ENCODE measurements around the gene PPFIA2.

The PPFIA2 gene

DNA sequence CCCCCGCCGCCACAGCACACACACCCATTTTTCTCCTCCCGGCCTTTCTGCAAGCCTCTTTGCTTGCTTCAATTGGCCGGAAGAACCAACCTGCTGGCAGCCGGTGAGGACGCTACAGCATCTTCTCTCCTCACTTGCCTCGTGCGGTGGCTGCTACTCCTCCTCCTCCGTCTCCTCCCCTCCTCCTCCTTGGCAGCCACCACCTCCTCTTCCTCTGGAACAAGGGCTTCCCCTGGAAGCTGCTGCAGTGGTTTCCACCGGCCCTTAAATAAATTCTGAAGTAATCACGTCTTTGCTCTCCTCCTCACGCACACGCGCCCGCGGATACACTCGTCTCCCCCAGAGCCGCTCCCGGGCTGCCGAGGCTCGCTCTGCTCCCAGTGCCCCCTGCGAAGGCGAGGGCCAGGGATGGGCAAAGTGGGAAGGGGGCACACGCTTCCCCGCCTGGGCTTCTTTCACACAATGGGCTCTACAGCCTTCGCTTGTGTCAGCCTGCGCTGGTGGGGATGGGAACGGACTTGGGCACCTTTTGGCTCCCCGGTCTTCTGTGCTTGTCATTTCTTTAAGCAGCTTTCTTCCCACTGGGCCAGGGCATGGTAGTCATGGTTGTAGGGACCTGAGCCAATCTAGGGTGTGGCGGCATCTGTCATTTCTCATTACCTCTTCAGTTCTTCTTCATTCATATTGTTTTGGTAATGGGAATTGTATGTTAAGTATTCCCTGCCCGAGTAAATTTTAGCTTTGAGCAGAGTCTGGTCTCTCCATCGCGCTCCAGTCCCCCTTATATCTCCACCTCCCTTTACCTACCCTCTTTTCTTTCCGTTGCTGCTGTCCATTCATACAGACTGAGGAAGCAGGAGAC lies at the start of gene PPFIA2:
TSS of gene PPFIA2 (minus strand) at position 161 of the 862 bp plus-strand sequence.
- DNase-seq: peak; percentile 56

DNA sequence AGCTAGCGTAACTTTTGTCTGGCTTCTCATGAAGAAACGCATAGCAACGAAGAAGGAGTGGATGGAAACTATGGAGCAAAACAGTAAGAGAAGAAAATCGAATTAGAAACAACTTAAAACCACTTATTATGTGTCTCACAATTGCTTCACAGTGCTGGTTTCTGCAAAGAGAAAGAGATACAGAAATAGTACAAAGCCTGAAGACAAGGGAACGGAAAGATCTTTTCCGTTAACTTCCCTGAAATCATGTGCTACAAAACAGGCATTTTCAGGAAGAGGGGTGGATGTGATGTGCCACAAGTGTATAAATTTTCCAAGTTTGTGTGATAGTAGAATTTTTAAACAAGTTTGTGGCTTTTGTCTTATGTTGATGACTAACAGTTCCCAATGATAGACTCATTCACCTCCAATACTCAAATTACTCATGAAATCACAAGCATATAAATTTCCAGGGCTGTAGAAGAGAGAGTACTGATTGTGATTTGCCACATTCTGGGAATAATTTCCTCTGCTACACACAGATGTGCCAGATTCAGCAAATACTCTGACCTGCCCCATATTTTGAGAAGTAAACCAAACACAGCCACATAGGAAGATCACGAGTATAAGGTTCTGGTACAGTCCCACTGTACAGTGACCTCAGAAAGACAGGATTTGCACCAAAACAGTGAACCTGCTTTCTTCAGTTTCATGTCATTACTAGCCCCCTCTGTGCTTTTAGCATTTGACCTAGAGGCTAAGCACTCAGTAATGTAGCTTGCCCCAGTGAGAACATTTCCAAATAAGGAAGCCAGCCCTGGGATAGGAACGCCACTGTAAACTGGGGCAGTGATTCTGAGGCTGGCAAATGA lies 41.4 kb upstream of the PPFIA2 start:
- no peak for DNase-seq

DNA sequence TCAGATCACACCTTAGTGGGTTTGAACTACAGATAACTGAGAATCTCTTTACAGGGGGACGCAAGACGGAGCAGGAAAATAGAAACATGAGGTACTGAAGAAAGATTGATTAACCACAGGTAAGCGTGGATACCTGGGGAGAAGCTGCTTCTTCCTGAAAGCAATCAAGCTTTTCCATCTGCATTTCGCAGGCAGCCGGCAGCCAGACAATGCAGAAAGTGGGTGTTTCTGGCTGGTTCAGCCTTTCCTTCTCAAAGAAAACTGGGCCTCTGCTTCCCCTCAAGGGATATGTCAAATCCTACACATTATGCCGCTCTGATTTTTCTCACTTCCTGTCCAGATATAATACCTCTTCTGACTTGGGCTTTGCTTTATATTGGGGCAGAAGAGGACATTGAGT lies 39.1 kb upstream of the PPFIA2 start:
- DNase-seq: no peak

DNA sequence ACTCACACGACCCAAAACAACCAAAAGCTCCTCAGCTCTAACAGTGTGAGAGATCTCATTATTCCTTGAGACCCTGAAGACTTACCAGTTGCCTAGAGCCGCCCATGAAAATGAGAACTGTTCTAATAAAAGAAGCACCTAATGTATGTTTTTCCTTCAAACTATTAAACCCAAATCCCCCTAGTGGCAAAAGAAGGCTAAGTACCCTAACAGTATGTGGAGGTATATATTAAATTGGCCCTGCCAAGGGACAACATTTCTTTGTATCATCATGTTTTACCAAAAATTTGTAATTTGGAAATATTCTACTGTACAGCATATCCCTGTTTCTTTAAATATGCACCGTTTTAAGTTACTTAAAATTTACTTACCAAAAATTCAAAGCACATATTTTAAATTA lies 38.0 kb upstream of the PPFIA2 start:
- no peak for DNase-seq

DNA sequence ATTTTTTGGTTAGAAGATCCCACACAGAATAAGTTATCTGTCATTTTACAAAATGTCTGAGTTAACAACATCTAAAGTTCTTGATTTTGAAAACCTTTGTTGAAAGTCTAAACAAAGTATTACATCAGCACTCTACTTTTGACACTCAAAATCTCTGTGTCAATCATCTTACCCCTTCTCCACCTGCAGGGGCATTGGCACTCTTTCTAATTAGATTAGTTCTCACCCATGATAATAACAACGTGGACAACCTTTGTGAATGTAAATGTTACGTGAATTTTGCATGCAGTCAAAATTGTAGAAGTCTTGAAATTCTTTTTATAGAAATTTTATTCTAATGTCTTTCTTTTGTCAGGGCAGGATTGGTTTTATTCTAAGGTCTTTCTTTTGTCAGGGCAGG lies 33.5 kb upstream of the PPFIA2 start:
- DNase-seq: no peak

DNA sequence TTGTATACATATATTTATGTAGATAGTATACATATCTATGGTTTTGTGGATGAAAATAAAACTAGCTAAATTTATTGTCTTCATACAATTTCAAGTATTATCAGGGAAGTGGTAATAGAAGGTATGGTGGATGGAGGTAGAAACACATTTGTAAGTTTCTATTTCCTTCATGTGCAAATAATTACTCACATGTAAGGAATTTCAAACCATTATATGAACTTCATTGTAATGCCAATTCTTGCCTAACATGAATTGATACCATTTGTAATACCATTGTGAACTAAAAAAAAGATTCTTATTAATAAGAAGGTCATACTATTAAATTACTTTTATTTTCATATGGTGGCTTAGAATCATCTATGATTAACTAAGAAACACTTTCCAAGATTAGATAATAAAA lies 20.1 kb upstream of the PPFIA2 start:
- DNase-seq: no peak

DNA sequence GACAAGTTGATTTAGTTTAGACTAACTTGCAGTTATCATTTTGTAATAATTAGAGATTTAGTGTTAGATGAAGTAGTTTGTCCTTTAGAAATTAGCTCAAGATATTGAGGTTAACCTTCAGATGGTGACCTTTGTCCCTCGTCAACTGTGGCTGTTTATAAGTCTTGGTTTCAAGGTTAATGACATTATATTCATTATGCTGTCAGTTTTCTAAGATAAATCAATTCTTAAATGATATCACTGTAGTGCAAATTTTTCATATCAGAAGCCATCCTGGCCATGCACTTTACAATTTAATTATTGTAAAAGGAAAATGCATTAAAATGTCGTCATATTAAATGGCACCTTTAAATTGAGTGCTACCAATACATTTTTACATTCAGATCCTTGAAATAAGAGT lies 19.6 kb upstream of the PPFIA2 start:
- DNase-seq: no peak

DNA sequence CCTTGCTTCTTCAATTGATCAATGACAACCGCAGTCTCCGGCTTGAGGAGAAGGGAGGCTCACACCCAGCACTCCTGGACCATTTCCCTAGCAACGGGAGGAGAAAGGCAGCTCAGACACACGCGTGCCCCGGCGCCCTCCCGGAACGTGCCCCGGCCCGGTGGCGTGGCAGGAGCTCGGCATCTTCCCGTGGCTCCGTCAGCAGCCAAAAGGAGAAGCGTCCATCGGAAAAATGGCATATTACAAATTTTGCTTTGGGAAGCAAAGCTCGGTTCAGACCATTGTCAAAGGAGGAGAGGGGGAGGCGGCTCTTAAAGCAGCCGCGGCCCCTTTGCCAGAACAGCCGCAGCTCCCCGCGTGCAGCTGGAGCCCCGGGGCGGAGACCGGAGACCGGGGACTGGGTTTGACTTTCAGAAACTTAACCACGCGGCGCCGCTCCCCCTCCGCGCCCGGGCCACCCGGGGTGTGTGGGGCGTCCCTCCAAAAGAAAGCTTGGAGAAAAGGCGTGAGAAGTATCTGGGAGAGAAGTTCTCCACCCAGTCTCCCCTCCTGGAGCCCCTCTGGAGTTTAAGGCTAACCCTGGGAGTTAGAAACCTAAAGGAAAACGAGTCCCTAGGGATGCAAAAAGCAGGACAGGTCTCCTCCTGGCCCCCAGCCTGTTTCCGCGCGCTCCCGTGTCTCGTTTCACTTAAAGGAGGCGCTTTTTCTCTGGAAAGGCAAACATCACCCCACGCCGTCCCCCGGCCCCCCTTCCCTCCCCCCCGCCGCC lies 545 bp downstream of the PPFIA2 start:
- peak; percentile 65 for DNase-seq

DNA sequence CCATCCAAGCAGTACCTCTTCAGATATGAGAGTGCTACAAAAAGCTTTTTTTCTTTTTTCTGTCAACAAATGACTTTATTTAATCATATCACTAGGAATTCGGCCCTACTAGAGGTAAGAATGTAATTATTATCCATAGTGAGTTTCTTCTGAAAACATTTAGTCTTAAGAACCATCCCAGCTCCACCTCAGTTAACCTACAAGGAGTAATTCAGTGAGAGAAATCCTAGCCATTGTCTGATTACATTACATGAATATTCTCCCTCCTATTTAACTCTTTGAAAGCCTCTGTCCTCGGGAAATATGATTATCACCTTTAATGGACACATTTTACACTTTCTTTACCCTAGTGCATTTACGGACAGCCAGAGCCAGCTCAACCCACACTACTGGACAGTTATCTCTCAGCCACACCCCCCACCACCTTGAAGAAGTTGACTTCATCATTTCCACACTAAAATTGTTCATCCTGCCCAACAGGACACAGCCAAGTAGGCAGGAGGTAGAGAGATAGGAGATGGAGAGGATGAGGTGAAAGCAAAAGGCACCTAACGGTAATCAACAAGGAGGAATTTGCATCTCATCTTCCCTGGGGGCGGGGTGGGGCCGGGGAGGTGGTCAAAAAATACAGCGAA lies 1.3 kb downstream of the PPFIA2 start:
- DNase-seq: no peak

DNA sequence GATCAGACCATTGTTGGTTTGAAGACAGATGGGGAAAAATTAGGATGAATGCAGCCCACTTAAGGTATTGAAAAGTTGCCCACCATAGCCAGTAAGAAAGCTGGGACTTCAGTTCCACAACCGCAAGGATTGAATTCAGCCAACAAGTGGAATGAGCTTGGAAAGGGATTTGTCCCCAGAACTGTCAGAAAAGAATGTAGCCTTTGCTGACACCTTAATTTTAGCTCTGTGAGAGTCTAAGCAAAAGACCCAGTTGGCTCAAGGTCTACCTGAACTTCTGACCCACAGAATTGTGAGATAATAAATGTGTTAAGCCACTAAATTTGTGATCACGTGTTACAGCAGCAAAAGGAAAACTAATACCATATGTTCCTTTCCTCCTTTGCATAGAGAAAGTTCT lies 29.4 kb downstream of the PPFIA2 start:
- no peak for DNase-seq

DNA sequence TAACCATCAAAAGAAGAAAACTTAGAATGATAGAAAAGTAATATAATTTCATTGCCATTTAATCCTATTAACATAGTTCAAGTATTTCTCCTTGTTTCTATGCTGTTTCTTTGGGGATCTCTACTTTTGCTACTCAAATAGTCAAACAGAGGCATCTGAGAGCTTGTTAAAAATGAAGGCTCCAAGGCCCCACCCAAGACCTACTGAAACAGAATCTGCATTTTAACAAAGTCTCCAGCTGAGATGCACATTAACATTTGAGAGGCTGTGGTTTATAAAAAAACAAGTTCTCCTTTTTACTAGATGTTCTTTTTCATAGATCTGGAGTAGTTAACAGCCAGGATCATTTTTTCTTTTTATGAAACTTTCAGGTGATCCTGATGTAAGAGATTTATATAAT lies 31.8 kb downstream of the PPFIA2 start:
- DNase-seq: no peak

DNA sequence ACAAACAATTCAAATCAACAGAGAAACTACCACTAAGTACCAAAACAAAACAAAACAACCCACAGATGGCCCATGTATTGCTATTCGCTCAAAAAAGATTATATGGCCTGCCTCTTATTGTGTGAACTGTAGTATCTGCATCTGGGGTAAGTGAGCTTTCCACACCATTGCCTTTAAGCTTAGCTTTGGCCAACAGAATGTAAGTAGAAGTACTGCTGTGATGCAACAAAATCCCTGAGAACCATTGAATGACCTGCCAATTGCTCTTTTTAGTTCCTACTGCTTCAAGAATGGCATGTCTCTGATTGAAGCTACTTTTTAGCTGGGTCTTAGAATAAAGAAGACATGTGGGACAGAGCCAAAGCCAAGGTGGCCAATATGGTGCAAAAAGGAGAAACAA lies 32.5 kb downstream of the PPFIA2 start:
- no peak for DNase-seq

DNA sequence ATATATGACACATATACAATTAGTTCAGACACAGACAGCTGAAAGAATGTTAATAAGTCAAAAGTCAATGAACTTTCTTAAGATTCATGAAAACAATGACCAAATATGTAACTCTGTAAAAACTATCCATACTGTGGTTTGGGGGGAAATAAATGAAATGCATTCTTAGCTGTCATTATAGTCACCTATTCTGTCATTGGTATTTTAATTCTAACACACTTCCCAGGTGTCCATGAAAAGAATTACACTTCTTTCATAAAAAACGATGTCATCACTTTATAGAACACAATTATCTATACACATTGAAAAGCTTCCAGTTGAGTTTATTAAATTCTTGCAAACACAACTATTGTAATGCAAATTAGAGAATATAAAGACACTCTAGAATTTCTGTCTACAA lies 35.8 kb downstream of the PPFIA2 start:
- no peak for DNase-seq

DNA sequence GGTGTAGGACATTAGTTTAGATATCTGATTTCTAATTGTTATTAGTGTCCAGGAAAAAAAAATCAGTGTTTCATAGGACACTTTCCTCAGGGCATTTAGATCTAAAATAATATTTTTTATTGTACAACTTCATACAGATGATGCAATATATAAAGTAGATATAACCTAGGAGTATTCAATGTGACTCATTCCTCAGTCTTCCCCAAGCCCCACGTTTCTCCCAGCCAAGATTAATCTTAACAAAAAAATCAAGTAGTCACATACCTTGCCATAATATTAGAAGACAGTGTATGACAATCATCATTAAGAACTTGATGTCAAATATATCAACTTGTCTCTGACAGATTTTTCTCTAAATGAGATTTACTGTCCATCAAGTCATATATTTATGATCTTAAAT lies 37.1 kb downstream of the PPFIA2 start:
- no peak for DNase-seq

DNA sequence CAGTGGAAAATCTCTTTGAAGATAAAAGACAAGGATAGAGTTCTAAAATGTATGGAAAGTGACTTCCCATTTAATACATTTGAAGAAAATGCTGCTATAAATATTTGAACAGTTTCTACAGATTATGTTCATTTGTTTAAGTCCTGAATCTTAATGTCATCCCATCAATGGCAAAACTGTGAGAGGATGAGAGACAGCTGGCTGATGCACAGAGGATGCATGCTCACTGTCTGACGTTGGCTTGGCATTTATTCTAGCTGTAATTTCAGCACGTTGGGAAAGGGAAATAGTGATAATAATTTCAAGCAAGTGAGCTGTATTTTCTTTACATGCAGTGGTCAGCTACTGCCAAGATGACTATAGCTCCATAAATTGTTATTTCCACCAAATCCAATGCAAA lies 40.5 kb downstream of the PPFIA2 start:
- DNase-seq: no peak

DNA sequence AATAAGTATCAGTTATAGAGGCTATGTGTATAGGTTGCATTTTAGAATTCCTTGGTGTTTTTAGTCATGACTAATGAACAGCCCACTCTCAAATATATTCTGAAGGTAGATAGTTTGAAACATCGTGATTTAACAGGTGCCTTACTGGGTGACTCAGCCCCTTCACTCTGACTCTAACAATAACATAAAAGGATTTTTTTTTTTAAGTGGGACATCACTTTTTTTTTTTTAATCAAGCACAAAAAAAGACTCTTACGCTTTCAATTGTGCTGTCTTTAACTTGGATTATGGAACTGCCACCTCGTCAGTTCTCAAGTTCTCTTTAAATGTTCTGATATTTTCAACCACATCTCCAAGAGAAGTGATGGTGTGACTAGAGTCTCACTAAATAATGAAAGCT lies 46.6 kb downstream of the PPFIA2 start:
- no peak for DNase-seq

DNA sequence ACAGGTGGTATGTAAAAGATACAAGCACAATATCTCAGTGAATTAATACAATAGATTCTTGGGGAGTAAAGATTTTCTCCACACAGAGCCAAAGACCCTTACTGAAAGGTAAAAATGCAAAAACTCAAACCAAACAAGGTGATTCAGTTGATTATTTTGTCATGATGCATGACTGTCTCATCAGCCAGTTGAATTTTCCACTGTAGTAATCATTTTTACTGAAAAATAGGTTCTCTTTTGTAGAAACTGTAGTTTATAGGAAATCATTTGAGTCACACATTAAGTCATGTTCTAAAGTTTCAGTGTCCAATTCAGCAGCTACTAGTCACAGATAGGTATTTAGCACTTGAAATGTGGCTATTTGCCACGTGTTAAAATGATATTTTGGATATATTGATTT lies 53.6 kb downstream of the PPFIA2 start:
- no peak for DNase-seq

DNA sequence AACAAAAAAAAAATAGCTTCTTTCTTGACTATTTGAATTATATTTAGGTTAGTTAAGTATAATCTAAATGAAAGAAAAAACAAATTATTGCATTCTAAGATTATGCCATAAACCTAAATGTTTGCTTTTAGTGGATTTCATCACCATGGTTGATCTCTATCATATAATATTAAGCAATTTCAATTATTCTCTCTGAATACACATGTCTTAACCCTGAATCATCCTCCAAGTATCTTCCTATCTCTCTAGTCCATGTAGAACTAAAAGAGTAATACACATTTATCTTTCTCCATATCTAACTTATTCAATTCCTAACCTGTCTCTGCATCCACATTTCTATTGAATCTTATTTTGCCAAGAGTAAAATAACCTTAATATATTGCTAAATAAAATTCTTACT lies 59.6 kb downstream of the PPFIA2 start:
- DNase-seq: no peak

DNA sequence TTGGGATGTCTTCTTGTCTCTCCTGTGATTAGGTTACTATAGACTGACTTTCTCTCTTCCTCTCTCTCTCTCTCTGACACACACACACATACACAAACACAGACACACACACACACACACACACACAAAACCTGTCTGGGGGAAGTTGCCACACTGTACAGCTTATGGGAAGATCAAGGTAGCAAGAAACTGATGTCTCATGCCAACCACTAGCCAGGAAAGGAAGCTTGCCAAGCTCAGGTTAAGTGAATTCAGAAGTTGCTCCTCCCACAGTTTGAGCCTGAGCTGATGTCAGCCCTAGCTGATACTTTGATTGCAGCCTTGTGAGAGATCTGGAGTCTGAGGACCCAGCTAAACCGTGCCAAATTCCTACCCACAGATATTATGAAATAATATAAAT lies 67.1 kb downstream of the PPFIA2 start:
- no peak for DNase-seq

DNA sequence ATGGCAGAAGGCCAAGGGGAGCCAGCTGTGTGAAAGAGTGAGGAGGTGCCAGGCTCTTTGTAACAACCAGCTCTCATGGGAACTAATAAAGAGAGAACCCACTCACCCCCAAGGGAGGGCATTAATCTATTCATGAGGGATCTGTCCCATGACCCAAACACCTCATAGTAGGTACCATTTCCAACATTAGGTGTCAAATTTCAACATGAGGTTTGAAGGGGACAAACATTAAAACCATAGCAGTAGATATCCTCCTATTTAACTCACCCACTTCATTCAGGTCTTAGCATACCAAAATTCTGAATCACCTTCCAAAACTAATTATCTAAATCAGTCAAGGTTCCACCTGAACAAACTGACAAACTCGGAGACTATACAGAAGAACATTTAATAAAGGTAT lies 75.3 kb downstream of the PPFIA2 start:
- no peak for DNase-seq

DNA sequence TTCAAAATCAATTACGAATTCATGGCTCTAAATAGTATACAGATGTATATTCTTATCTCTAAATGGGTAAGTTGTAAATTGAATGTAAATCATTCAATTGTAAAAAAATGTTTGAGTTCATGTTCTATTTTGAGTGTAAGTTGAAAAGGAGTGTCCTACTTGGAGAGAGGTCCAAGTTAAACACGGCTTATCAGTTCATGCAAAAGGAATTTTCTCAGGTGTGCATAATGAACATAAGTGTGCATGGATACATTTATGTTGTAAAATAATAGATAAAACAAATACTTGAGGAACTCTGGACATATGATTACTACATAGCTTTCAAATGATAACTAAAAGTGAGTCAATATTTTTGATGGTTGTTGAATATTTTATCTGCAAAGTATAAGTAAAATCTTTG lies 79.5 kb downstream of the PPFIA2 start:
- no peak for DNase-seq

DNA sequence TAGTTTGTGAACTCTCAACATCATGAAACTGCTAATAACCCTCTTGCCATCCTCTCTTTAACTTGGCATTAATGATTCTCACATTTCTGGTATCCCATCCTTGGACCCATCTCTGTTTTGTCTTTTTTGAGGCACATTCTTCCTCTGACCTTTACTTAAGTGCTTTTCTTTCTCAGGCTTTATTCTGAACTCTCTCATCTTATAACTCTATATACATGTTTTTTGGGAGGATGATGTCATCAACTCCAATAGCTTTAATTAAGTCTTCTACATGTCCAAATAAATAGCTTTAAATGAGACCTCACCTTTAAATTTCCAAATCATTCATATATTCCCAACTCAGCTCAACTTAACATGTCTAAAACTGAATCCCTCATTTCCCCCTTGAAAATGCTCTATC lies 88.4 kb downstream of the PPFIA2 start:
- DNase-seq: no peak

DNA sequence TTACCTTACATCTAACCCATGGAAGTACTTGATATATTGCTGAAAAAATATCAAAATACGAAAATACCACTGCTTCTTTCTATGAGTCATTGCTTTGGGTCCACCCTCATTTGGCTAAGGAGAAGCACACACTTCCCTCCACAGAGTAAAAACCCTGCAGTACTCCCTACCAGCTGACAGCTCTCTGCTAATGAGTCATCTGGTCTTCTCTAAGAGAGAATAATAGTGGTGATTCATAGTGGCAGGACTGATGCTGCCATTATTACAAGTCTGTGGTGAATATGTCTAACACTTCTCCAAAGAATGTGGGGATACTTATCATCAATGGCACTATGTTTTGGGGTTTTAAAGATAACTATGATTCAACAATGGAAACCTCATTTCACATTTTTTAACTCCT lies 90.7 kb downstream of the PPFIA2 start:
- DNase-seq: no peak
